HEK293 (cell line): ENCODE results near the gene GALNTL6.

Experiments used
- CTCF ChIA-PET: fragments of 350-600 bp; formaldehyde crosslinking; extraction: SDS; loops from one replicate; lab custom pipeline; 2021; ENCODE audit warnings: antibody characterized with exemption; lab: Yijun Ruan, JAX
- POLR2A ChIA-PET: fragments of 300-600 bp; formaldehyde crosslinking; extraction: SDS; loops from one replicate; lab custom pipeline; 2020; ENCODE audit warnings: antibody characterized with exemption, inconsistent platforms; lab: Yijun Ruan, JAX
- H3K27ac ChIP-seq: fragments of 200-500 bp; sonication (Bioruptor generic); 2 replicates; pipeline ENCODE4 v1.5.1; 2014; ENCODE audit warnings: low read depth, low read length, control low read depth, inconsistent platforms; ENCODE audit errors: extremely low read depth
- H3K36me3 ChIP-seq, 2 experiments: fragments of 200-500 bp in 1 of 2; sonication (Bioruptor generic) in 1 of 2; 1 replicate in 1 of 2; 2 replicates in 1 of 2; pipeline ENCODE4 v1.5.1; 2014 to 2017; ENCODE audit warnings: inconsistent platforms in 2 of 2, low read length in 2 of 2; ENCODE audit not compliant: control insufficient read depth in 2 of 2, insufficient read depth in 1 of 2
- H3K4me1 ChIP-seq: fragments of 200-500 bp; sonication (Bioruptor generic); 2 replicates; pipeline ENCODE4 v1.5.1; 2014; ENCODE audit warnings: mild to moderate bottlenecking, low read length, inconsistent platforms; ENCODE audit not compliant: control insufficient read depth, insufficient read depth
- H3K4me3 ChIP-seq: 2 replicates; pipeline ENCODE4 v1.5.1; 2011; ENCODE audit warnings: low read depth, mild to moderate bottlenecking, control low read depth, low read length, moderate library complexity
- H3K9me3 ChIP-seq: fragments of 200-500 bp; sonication (Bioruptor generic); 2 replicates; pipeline ENCODE4 v1.5.1; 2014; ENCODE audit warnings: low read depth, low read length, inconsistent platforms; ENCODE audit not compliant: control insufficient read depth, insufficient read depth
- CTCF ChIP-seq: fragments of 450-650 bp; formaldehyde crosslinking; IDR thresholded peaks from 2 replicates; pipeline ENCODE4 v1.5.1; 2016; ENCODE audit warnings: missing biosample characterization, missing genetic modification characterization
- KLF8 ChIP-seq: fragments of 450-650 bp; formaldehyde crosslinking; IDR thresholded peaks from 2 replicates; pipeline ENCODE4 v1.5.1; 2016; ENCODE audit warnings: missing biosample characterization, missing genetic modification characterization
- OSR2 ChIP-seq: fragments of 450-650 bp; formaldehyde crosslinking; IDR thresholded peaks from 2 replicates; pipeline ENCODE4 v1.5.1; 2016; ENCODE audit warnings: missing biosample characterization, missing genetic modification characterization
- OVOL3 ChIP-seq: fragments of 450-650 bp; formaldehyde crosslinking; IDR thresholded peaks from 2 replicates; pipeline ENCODE4 v1.5.1; 2016; ENCODE audit warnings: missing biosample characterization, missing genetic modification characterization
- PRDM10 ChIP-seq: fragments of 450-650 bp; formaldehyde crosslinking; IDR thresholded peaks from 2 replicates; pipeline ENCODE4 v1.5.1; 2016; ENCODE audit warnings: missing biosample characterization, missing genetic modification characterization
- SP7 ChIP-seq: fragments of 450-650 bp; formaldehyde crosslinking; IDR thresholded peaks from 2 replicates; pipeline ENCODE4 v1.5.1; 2016; ENCODE audit warnings: missing biosample characterization, missing genetic modification characterization
- ZNF16 ChIP-seq: fragments of 450-650 bp; formaldehyde crosslinking; IDR thresholded peaks from 2 replicates; pipeline ENCODE4 v1.5.1; 2016; ENCODE audit warnings: low read depth, missing biosample characterization, missing genetic modification characterization
- ZNF223 ChIP-seq: fragments of 450-650 bp; formaldehyde crosslinking; IDR thresholded peaks from 2 replicates; pipeline ENCODE4 v1.5.1; 2016; ENCODE audit warnings: missing biosample characterization, missing genetic modification characterization
- ZNF23 ChIP-seq: fragments of 450-650 bp; formaldehyde crosslinking; IDR thresholded peaks from 2 replicates; pipeline ENCODE4 v1.5.1; 2016; ENCODE audit warnings: missing biosample characterization, missing genetic modification characterization, borderline replicate concordance
- ZNF302 ChIP-seq: fragments of 450-650 bp; formaldehyde crosslinking; IDR thresholded peaks from 2 replicates; pipeline ENCODE4 v1.5.1; 2016; ENCODE audit warnings: missing biosample characterization, missing genetic modification characterization, low read depth
- ZNF311 ChIP-seq: fragments of 450-650 bp; formaldehyde crosslinking; IDR thresholded peaks from 2 replicates; pipeline ENCODE4 v1.5.1; 2017; ENCODE audit warnings: missing biosample characterization, missing genetic modification characterization, borderline replicate concordance
- ZNF391 ChIP-seq: fragments of 450-650 bp; formaldehyde crosslinking; IDR thresholded peaks from 2 replicates; pipeline ENCODE4 v1.5.1; 2016; ENCODE audit warnings: low read depth, missing biosample characterization, missing genetic modification characterization, borderline replicate concordance
- ZNF404 ChIP-seq: fragments of 450-650 bp; formaldehyde crosslinking; IDR thresholded peaks from 2 replicates; pipeline ENCODE4 v1.5.1; 2017; ENCODE audit warnings: missing biosample characterization, missing genetic modification characterization
- ZNF501 ChIP-seq: fragments of 450-650 bp; formaldehyde crosslinking; IDR thresholded peaks from 2 replicates; pipeline ENCODE4 v1.5.1; 2016; ENCODE audit warnings: missing biosample characterization, missing genetic modification characterization
- ZNF548 ChIP-seq: fragments of 450-650 bp; formaldehyde crosslinking; IDR thresholded peaks from 2 replicates; pipeline ENCODE4 v1.5.1; 2016; ENCODE audit warnings: missing biosample characterization, missing genetic modification characterization
- ZNF560 ChIP-seq: fragments of 450-650 bp; formaldehyde crosslinking; IDR thresholded peaks from 2 replicates; pipeline ENCODE4 v1.5.1; 2017; ENCODE audit warnings: missing biosample characterization, missing genetic modification characterization, borderline replicate concordance
- ZNF600 ChIP-seq: fragments of 450-650 bp; formaldehyde crosslinking; IDR thresholded peaks from 2 replicates; pipeline ENCODE4 v1.5.1; 2016; ENCODE audit warnings: missing biosample characterization, missing genetic modification characterization
- ZNF626 ChIP-seq: fragments of 450-650 bp; sonication (Bioruptor Pico); formaldehyde crosslinking; IDR thresholded peaks from 2 replicates; pipeline ENCODE4 v1.5.1; 2018; ENCODE audit warnings: missing biosample characterization, missing genetic modification characterization, inconsistent platforms
- ZNF658 ChIP-seq: fragments of 450-650 bp; formaldehyde crosslinking; IDR thresholded peaks from 2 replicates; pipeline ENCODE4; 2016; ENCODE audit warnings: missing biosample characterization, missing genetic modification characterization
- ZNF768 ChIP-seq: fragments of 450-650 bp; formaldehyde crosslinking; IDR thresholded peaks from 2 replicates; pipeline ENCODE4 v1.5.1; 2018; ENCODE audit warnings: missing biosample characterization, mild to moderate bottlenecking, missing genetic modification characterization
- ZNF777 ChIP-seq: fragments of 450-650 bp; formaldehyde crosslinking; IDR thresholded peaks from 2 replicates; pipeline ENCODE4 v1.5.1; 2017; ENCODE audit warnings: missing biosample characterization, missing genetic modification characterization, borderline replicate concordance
- ZSCAN16 ChIP-seq: fragments of 450-650 bp; formaldehyde crosslinking; IDR thresholded peaks from 2 replicates; pipeline ENCODE4 v1.5.1; 2016; ENCODE audit warnings: missing biosample characterization, missing genetic modification characterization
- TF ChIP-seq, protein P1 (sequence below): fragments of 450-650 bp; formaldehyde crosslinking; IDR thresholded peaks from 2 replicates; pipeline ENCODE4 v1.5.1; 2016; ENCODE audit warnings: missing biosample characterization, missing genetic modification characterization

The GALNTL6 gene

GRCh38 chr4:171924746-171925376 lies 111.7 kb downstream of the GALNTL6 start:
- TF ChIP-seq OVOL3 (tag by site-specific recombination) (no peak), PRDM10 (no peak), KLF8 (no peak), ZNF391 (no peak), ZNF23 (no peak), ZNF501 (no peak)
- TF ChIP-seq, all 188 proteins: peak for 0
- no peaks in the 10 kb centered on the region for H3K4me1 ChIP-seq
- POLR2A ChIA-PET = no interaction called here
- no peak overlapping the region for H3K4me3 ChIP-seq
- H3K9me3 ChIP-seq = no peaks in the 10 kb centered on the region
- H3K27ac ChIP-seq = no peak overlapping the region
- CTCF ChIA-PET = no interaction called here
- H3K36me3 ChIP-seq = no peaks in the 10 kb centered on the region

GRCh38 chr4:171928336-171928735 lies 115.1 kb downstream of the GALNTL6 start:
- Histone ChIP-seq H3K4me1 (no peaks in the 10 kb centered on the region), H3K4me3 (no peak overlapping the region), H3K36me3 (no peaks in the 10 kb centered on the region), H3K9me3 (no peaks in the 10 kb centered on the region), H3K27ac (no peak overlapping the region)
- CTCF ChIA-PET = no interaction called here
- no peak for TF ChIP-seq KLF8
- no peak for TF ChIP-seq ZNF16 (tag by site-specific recombination)
- TF ChIP-seq ZNF223 = no peak
- TF ChIP-seq ZNF658 = no peak
- no peak for TF ChIP-seq ZNF311 (tag by site-specific recombination)
- TF ChIP-seq SP7 (tag by site-specific recombination) = no peak
- TF ChIP-seq ZNF768 (tag by site-specific recombination) = no peak
- TF ChIP-seq OVOL3 (tag by site-specific recombination) = no peak
- no peak for TF ChIP-seq ZSCAN16 (tag by site-specific recombination)
- TF ChIP-seq ZNF600 = no peak
- no peak for TF ChIP-seq ZNF302
- TF ChIP-seq ZNF777 = no peak
- TF ChIP-seq ZNF626 (tag by site-specific recombination) = no peak
- no peak for TF ChIP-seq OSR2 (tag by site-specific recombination)
- no peak for TF ChIP-seq ZNF404 (tag by site-specific recombination)
- no peak for TF ChIP-seq ZNF560 (tag by site-specific recombination)
- TF ChIP-seq, protein P1, sequence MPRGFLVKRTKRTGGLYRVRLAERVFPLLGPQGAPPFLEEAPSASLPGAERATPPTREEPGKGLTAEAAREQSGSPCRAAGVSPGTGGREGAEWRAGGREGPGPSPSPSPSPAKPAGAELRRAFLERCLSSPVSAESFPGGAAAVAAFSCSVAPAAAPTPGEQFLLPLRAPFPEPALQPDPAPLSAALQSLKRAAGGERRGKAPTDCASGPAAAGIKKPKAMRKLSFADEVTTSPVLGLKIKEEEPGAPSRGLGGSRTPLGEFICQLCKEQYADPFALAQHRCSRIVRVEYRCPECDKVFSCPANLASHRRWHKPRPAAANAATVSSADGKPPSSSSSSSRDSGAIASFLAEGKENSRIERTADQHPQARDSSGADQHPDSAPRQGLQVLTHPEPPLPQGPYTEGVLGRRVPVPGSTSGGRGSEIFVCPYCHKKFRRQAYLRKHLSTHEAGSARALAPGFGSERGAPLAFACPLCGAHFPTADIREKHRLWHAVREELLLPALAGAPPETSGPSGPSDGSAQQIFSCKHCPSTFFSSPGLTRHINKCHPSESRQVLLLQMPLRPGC (tag by site-specific recombination) = no peak
- no peak for TF ChIP-seq ZNF548 (tag by site-specific recombination)
- no peak for TF ChIP-seq CTCF
- POLR2A ChIA-PET = no interaction called here
